ENCODE measurements around the gene TSKU. TPM values are rescaled to one million over a fixed set of nuclear protein-coding genes. Genes with fewer than 3 reads are reported as not detected.

TSKU gene
- total RNA-seq, 1 experiment from 2014 or later = 40.6 TPM

GRCh38 chr11:76776472-76776871 lies 6.7 kb upstream of the TSKU start:
- Mint-ChIP-seq H3K27me3 (ENCODE audit: insufficient read depth, unreplicated experiment) (no peaks in the 10 kb centered on the region), H3K4me1 (ENCODE audit: low read depth, unreplicated experiment) (peaks cover 35% of the 10 kb centered on the region), H3K27ac (ENCODE audit: unreplicated experiment) (no peak overlapping the region), H3K36me3 (ENCODE audit: insufficient read depth, unreplicated experiment) (peaks cover 11% of the 10 kb centered on the region), H3K9me3 (ENCODE audit: unreplicated experiment) (peaks cover 27% of the 10 kb centered on the region), H3K4me3 (ENCODE audit: unreplicated experiment) (no peak overlapping the region)
- intact Hi-C loops (cut with micrococcal nuclease; ENCODE audit: unreplicated experiment) = no loop called here
- DNase-seq = no peak
- TF ChIP-seq CTCF (IDR thresholded peaks at IDR 0.05; ENCODE audit: insufficient read depth in 1 of 2, low read depth in 1 of 2, low read length in 1 of 2, severe bottlenecking in 1 of 2, unreplicated experiment in 1 of 2) = no peak
- no peaks in the 10 kb centered on the region for H3K36me3 ChIP-seq (ENCODE audit: control insufficient read depth, insufficient read depth, low read length)
- ChIA-PET CTCF (no interaction called here), POLR2A (no interaction called here)
- no peak overlapping the region for H3K4me3 ChIP-seq (ENCODE audit: low read depth, low read length)
- BruUV-seq (replicated peaks) = no TSS peak
- H3K4me1 ChIP-seq = peaks cover 27% of the 10 kb centered on the region
- H3K27me3 ChIP-seq (replicated peaks; ENCODE audit: control insufficient read depth, insufficient read depth, low read length) = no peaks in the 10 kb centered on the region
- H3K9me3 ChIP-seq = peaks cover 16% of the 10 kb centered on the region

GRCh38 chr11:76777305-76777704 lies 5.9 kb upstream of the TSKU start:
- DNase-seq = no peak
- H3K27me3 Mint-ChIP-seq (ENCODE audit: insufficient read depth, unreplicated experiment) = no peaks in the 10 kb centered on the region
- intact Hi-C loops (cut with micrococcal nuclease; ENCODE audit: unreplicated experiment) = no loop called here
- Histone ChIP-seq H3K36me3 (ENCODE audit: control insufficient read depth, insufficient read depth, low read length) (no peaks in the 10 kb centered on the region), H3K27me3 (replicated peaks; ENCODE audit: control insufficient read depth, insufficient read depth, low read length) (no peaks in the 10 kb centered on the region), H3K4me3 (ENCODE audit: low read depth, low read length) (no peak overlapping the region), H3K9me3 (peaks cover 16% of the 10 kb centered on the region), H3K4me1 (peaks cover 27% of the 10 kb centered on the region)
- H3K27ac Mint-ChIP-seq (ENCODE audit: unreplicated experiment) = no peak overlapping the region
- peaks cover 11% of the 10 kb centered on the region for H3K36me3 Mint-ChIP-seq (ENCODE audit: insufficient read depth, unreplicated experiment)
- no peak overlapping the region for H3K4me3 Mint-ChIP-seq (ENCODE audit: unreplicated experiment)
- H3K4me1 Mint-ChIP-seq (ENCODE audit: low read depth, unreplicated experiment) = peaks cover 32% of the 10 kb centered on the region
- no peak for TF ChIP-seq CTCF (IDR thresholded peaks at IDR 0.05; ENCODE audit: insufficient read depth in 1 of 2, low read depth in 1 of 2, low read length in 1 of 2, severe bottlenecking in 1 of 2, unreplicated experiment in 1 of 2)
- ChIA-PET CTCF (interaction anchor here (0.6 kb wide), 1 partner anchor 483 kb away, joined by 8 read pairs; no protein-coding TSS in a partner anchor), POLR2A (no interaction called here)
- BruUV-seq (replicated peaks) = no TSS peak
- H3K9me3 Mint-ChIP-seq (ENCODE audit: unreplicated experiment) = peaks cover 27% of the 10 kb centered on the region

- no peaks in the 10 kb centered on the region for H3K27me3 Mint-ChIP-seq (ENCODE audit: insufficient read depth, unreplicated experiment)
- no peak for DNase-seq
- no peak for TF ChIP-seq CTCF (IDR thresholded peaks at IDR 0.05; ENCODE audit: insufficient read depth in 1 of 2, low read depth in 1 of 2, low read length in 1 of 2, severe bottlenecking in 1 of 2, unreplicated experiment in 1 of 2)
- peaks cover 27% of the 10 kb centered on the region for H3K9me3 Mint-ChIP-seq (ENCODE audit: unreplicated experiment)
- H3K36me3 Mint-ChIP-seq (ENCODE audit: insufficient read depth, unreplicated experiment) = peaks cover 11% of the 10 kb centered on the region
- Histone ChIP-seq H3K36me3 (ENCODE audit: control insufficient read depth, insufficient read depth, low read length) (no peaks in the 10 kb centered on the region), H3K27me3 (replicated peaks; ENCODE audit: control insufficient read depth, insufficient read depth, low read length) (no peaks in the 10 kb centered on the region), H3K9me3 (peaks cover 16% of the 10 kb centered on the region), H3K4me3 (ENCODE audit: low read depth, low read length) (no peak overlapping the region), H3K4me1 (peaks cover 22% of the 10 kb centered on the region)
- CTCF ChIA-PET = interaction anchor here (0.6 kb wide), 1 partner anchor 482 kb away, joined by 8 read pairs; no protein-coding TSS in a partner anchor
- intact Hi-C loops (cut with micrococcal nuclease; ENCODE audit: unreplicated experiment) = no loop called here
- BruUV-seq (replicated peaks) = no TSS peak
- H3K27ac Mint-ChIP-seq (ENCODE audit: unreplicated experiment) = no peak overlapping the region
- H3K4me3 Mint-ChIP-seq (ENCODE audit: unreplicated experiment) = no peak overlapping the region
- H3K4me1 Mint-ChIP-seq (ENCODE audit: low read depth, unreplicated experiment) = peaks cover 27% of the 10 kb centered on the region
- POLR2A ChIA-PET = no interaction called here
Observed at GRCh38 chr11:76777876-76778275, 5.3 kb upstream of the TSKU start.

Data from Caco-2 (cell line).